NCI-H446 (cell line): ENCODE data around the gene SEC22C.

Experiments used
- DNase-seq, 2 experiments: peaks; one replicate each; lab custom pipeline; 2025; lab: John Stamatoyannopoulos, UW

Gene SEC22C

GRCh38 chr3:42535981-42536784 lies 45.6 kb downstream of the SEC22C start:
- no peak for DNase-seq

GRCh38 chr3:42533161-42533897 lies 48.4 kb downstream of the SEC22C start:
- DNase-seq, result no peak

- no peak for DNase-seq
Observed at GRCh38 chr3:42532229-42532628, 49.5 kb downstream of the SEC22C start.

GRCh38 chr3:42531470-42531869 lies 50.3 kb downstream of the SEC22C start:
- no peak for DNase-seq

- DNase-seq, result no peak
Observed at GRCh38 chr3:42530073-42530472, 51.7 kb downstream of the SEC22C start.

- DNase-seq, result no peak
Observed at GRCh38 chr3:42529468-42529867, 52.3 kb downstream of the SEC22C start.

- no peak for DNase-seq
Observed at GRCh38 chr3:42527368-42527917, 54.3 kb downstream of the SEC22C start.

- no peak for DNase-seq
Observed at GRCh38 chr3:42526616-42527367, 55.0 kb downstream of the SEC22C start.

- DNase-seq, result no peak
Observed at GRCh38 chr3:42525736-42526345, 55.9 kb downstream of the SEC22C start.

GRCh38 chr3:42525212-42525611 lies 56.6 kb downstream of the SEC22C start:
- no peak for DNase-seq

GRCh38 chr3:42524751-42525150 lies 57.0 kb downstream of the SEC22C start:
- no peak for DNase-seq

GRCh38 chr3:42520906-42521305 lies 60.9 kb downstream of the SEC22C start:
- no peak for DNase-seq

- DNase-seq, result no peak
Observed at GRCh38 chr3:42520336-42520735, 61.4 kb downstream of the SEC22C start.

GRCh38 chr3:42519568-42519962 lies 62.2 kb downstream of the SEC22C start:
- DNase-seq, result no peak

GRCh38 chr3:42518800-42519567 lies 62.8 kb downstream of the SEC22C start:
- DNase-seq, result no peak

GRCh38 chr3:42517117-42517516 lies 64.7 kb downstream of the SEC22C start:
- no peak for DNase-seq

GRCh38 chr3:42516443-42516842 lies 65.3 kb downstream of the SEC22C start:
- no peak for DNase-seq

- no peak for DNase-seq
Observed at GRCh38 chr3:42515976-42516375, 65.8 kb downstream of the SEC22C start.

- no peak for DNase-seq
Observed at GRCh38 chr3:42515391-42515916, 66.3 kb downstream of the SEC22C start.

GRCh38 chr3:42514876-42515275 lies 66.9 kb downstream of the SEC22C start:
- DNase-seq, result no peak

GRCh38 chr3:42513521-42513920 lies 68.2 kb downstream of the SEC22C start:
- no peak for DNase-seq
